Stimulated activated naive CD8-positive, alpha-beta T cell treated with anti-CD3 and anti-CD28 coated beads, Interleukin-15, Interleukin-2, amounts not matched to agents 100 ng/mL and 50 ng/mL, for 24 hours (primary cell): Measurements from ENCODE around the gene CPA2.
"Not testable (repeated sequence)": the region's sequence is repeated elsewhere in the genome, so short reads cannot be mapped to it uniquely, and the experiment has no call there.

Source experiments
- H3K27ac Mint-ChIP-seq: one replicate; pipeline ENCODE4 v1.8.0; 2021; ENCODE audit warnings: mild to moderate bottlenecking, mixed read lengths
- H3K27me3 Mint-ChIP-seq: one replicate; pipeline ENCODE4 v1.8.0; 2021; ENCODE audit warnings: mixed read lengths
- H3K36me3 Mint-ChIP-seq: one replicate; pipeline ENCODE4 v1.8.0; 2021; ENCODE audit warnings: low read depth, mixed read lengths
- H3K4me1 Mint-ChIP-seq: one replicate; pipeline ENCODE4 v1.8.0; 2021; ENCODE audit warnings: low read depth, mixed read lengths
- H3K4me3 Mint-ChIP-seq: one replicate; pipeline ENCODE4 v1.8.0; 2021; ENCODE audit warnings: mild to moderate bottlenecking, mixed read lengths
- H3K9me3 Mint-ChIP-seq: one replicate; pipeline ENCODE4 v1.8.0; 2021; ENCODE audit warnings: mixed read lengths

Gene CPA2

GRCh38 chr7:130240240-130240639, 26.4 kb upstream of the CPA2 start:
- peaks cover 10% of the 10 kb centered on the region for H3K4me1 Mint-ChIP-seq
- no peak overlapping the region for H3K27ac Mint-ChIP-seq
- no peaks in the 10 kb centered on the region for H3K9me3 Mint-ChIP-seq
- H3K27me3 Mint-ChIP-seq, result peaks cover 3% of the 10 kb centered on the region
- no peak overlapping the region for H3K4me3 Mint-ChIP-seq
- no peaks in the 10 kb centered on the region for H3K36me3 Mint-ChIP-seq

DNA sequence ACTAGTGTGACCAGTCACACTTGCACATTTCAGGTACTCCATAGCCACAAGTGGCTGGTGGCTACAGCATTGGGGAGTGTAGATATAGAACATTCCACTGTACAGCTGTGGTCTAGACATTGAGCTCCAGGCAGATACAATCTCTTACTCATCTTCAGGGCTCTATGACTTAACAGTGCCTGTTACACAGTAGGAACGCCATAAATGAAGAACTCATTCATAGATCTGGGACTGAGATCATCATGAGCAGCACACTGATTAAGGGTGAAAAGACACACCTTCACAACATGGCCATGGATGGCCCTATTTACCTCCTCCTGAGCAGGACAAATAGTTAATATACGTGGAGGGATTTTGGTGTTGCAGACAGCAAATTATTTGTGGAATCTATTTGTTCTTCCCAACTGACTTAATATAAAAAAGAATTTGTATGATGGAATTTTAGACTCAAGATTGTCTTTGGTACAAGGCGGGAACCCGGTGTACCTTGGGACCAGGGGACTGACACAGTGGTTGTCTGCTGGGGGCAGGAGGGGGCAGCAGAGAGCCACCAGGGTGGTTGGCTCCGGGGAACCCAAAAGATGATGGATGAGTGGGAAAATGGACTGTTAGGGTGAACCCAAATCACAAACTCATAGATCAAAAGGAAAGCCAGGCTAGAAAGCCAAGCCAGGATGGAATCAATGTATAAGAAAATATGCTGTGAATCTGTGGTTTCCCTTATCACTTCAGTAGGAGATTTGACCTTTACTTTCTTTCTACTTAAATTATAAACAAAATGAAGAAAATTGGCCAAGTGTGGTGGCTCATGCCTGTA, 24.3 kb upstream of the CPA2 start:
- Mint-ChIP-seq H3K27me3 (peaks cover under 1% of the 10 kb centered on the region), H3K36me3 (no peaks in the 10 kb centered on the region), H3K4me3 (no peak overlapping the region), H3K27ac (no peak overlapping the region), H3K4me1 (peaks cover 10% of the 10 kb centered on the region), H3K9me3 (no peaks in the 10 kb centered on the region)

- H3K36me3 Mint-ChIP-seq, H3K9me3 Mint-ChIP-seq, H3K27me3 Mint-ChIP-seq, H3K27ac Mint-ChIP-seq, H3K4me3 Mint-ChIP-seq: not testable (repeated sequence)
- peaks cover 10% of the 10 kb centered on the region for H3K4me1 Mint-ChIP-seq
These were observed 23.2 kb upstream of the CPA2 start for GRCh38 chr7:130243486-130243885.

- not testable (repeated sequence) for H3K36me3 Mint-ChIP-seq, H3K27ac Mint-ChIP-seq, H3K9me3 Mint-ChIP-seq, H3K4me3 Mint-ChIP-seq, H3K27me3 Mint-ChIP-seq
- peaks cover 10% of the 10 kb centered on the region for H3K4me1 Mint-ChIP-seq
These were observed 20.2 kb upstream of the CPA2 start for GRCh38 chr7:130246491-130246890.

- not testable (repeated sequence) for H3K27me3 Mint-ChIP-seq, H3K4me1 Mint-ChIP-seq, H3K4me3 Mint-ChIP-seq, H3K27ac Mint-ChIP-seq, H3K9me3 Mint-ChIP-seq, H3K36me3 Mint-ChIP-seq
These were observed 17.8 kb upstream of the CPA2 start for GRCh38 chr7:130248842-130249241.

DNA sequence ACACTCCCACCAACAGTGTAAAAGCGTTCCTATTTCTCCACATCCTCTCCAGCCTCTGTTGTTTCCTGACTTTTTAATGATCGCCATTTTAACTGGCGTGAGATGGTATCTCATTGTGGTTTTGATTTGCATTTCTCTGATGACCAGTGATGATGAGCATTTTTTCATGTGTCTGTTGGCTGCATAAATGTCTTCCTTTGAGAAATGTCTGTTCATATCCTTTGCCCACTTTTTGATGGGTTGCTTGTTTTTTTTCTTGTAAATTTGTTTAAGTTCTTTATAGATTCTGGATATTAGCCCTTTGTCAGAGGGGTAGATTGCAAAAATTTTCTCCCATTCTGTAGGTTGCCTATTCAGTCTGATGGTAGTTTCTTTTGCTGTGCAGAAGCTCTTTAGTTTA, 17.0 kb upstream of the CPA2 start:
- H3K36me3 Mint-ChIP-seq, H3K9me3 Mint-ChIP-seq, H3K27me3 Mint-ChIP-seq, H3K27ac Mint-ChIP-seq, H3K4me3 Mint-ChIP-seq, H3K4me1 Mint-ChIP-seq: not testable (repeated sequence)

DNA sequence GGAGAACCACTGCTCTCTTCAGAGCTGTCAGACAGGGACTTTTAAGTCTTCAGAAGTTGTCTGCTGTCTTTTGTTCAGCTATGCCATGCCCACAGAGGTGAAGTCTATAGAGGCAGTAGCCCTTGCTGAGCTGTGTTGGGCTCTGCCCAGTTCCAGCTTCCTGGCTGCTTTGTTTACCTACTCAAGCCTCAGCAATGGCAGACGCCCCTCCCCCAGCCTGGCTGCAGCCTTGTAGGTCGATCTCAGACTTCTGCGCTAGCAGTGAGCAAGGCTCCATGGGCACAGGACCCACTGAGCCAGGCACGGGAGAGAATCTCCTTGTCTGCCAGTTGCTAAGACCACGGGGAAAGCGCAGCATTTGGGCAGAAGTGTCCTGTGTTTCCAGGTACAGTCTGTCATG, 12.1 kb upstream of the CPA2 start:
- H3K36me3 Mint-ChIP-seq, result peaks cover 7% of the 10 kb centered on the region
- H3K27me3 Mint-ChIP-seq, result peaks cover 12% of the 10 kb centered on the region
- no peak overlapping the region for H3K27ac Mint-ChIP-seq
- H3K4me3 Mint-ChIP-seq, result no peak overlapping the region
- no peaks in the 10 kb centered on the region for H3K4me1 Mint-ChIP-seq
- peaks cover 9% of the 10 kb centered on the region for H3K9me3 Mint-ChIP-seq

DNA sequence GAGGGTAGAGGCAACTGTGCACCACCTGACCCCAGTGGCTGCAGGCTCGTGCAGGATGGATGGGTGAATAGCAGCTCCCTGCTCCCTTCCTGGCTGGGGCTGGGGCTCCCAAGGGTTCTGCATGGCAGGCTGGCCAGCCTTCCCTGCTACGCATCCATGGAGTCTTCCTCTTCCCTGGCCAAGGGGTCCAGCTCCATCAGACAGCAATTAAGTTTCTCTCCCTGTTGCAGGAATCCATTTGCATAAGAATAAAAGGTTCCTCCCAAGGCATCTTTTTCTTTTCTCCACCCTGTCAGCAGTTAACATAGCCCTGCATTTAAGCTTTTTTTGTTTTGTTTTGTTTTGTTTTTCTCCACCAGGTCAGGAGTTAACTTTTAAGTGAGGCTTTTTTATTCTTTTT, 10.0 kb upstream of the CPA2 start:
- Mint-ChIP-seq H3K9me3 (peaks cover 9% of the 10 kb centered on the region), H3K36me3 (peaks cover 7% of the 10 kb centered on the region), H3K4me3 (no peak overlapping the region), H3K27me3 (peaks cover 12% of the 10 kb centered on the region), H3K4me1 (no peaks in the 10 kb centered on the region), H3K27ac (no peak overlapping the region)

- peaks cover 9% of the 10 kb centered on the region for H3K27me3 Mint-ChIP-seq
- peaks cover 5% of the 10 kb centered on the region for H3K9me3 Mint-ChIP-seq
- H3K4me3 Mint-ChIP-seq, result no peak overlapping the region
- no peak overlapping the region for H3K27ac Mint-ChIP-seq
- peaks cover 5% of the 10 kb centered on the region for H3K36me3 Mint-ChIP-seq
- H3K4me1 Mint-ChIP-seq, result no peaks in the 10 kb centered on the region
These were observed 8.1 kb upstream of the CPA2 start for GRCh38 chr7:130258494-130259078.

DNA sequence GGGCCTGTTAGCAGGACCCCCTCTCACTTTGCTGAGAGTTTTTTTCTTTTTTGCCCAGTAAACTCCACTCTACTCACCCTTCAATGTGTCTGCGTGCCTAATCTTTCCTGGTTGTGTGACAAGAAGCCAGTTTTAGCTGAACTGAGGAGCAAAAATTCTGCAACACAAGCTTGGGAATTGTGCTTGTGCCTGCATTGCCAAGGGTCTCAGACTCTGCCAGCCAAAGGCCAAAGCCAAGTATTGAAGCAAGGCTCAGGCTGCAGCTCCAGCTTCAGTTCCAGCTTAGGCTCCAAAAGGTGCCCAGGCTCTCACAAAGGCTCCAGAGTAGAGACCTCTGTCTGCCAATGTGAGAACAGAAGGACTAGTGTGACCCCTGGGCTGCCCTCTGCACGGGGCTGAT, 4.2 kb upstream of the CPA2 start:
- Mint-ChIP-seq H3K4me3 (no peak overlapping the region), H3K4me1 (no peaks in the 10 kb centered on the region), H3K27ac (no peak overlapping the region), H3K9me3 (no peaks in the 10 kb centered on the region), H3K27me3 (no peaks in the 10 kb centered on the region), H3K36me3 (peaks cover 3% of the 10 kb centered on the region)

- Mint-ChIP-seq H3K9me3 (no peaks in the 10 kb centered on the region), H3K27ac (no peak overlapping the region), H3K36me3 (peaks cover 3% of the 10 kb centered on the region), H3K4me1 (no peaks in the 10 kb centered on the region), H3K27me3 (no peaks in the 10 kb centered on the region), H3K4me3 (no peak overlapping the region)
These were observed 3.5 kb upstream of the CPA2 start for GRCh38 chr7:130263130-130263529.

GRCh38 chr7:130266961-130267321, 278 bp downstream of the CPA2 start:
- Mint-ChIP-seq H3K27ac (no peak overlapping the region), H3K4me3 (no peak overlapping the region), H3K27me3 (no peaks in the 10 kb centered on the region), H3K4me1 (no peaks in the 10 kb centered on the region), H3K9me3 (no peaks in the 10 kb centered on the region), H3K36me3 (no peaks in the 10 kb centered on the region)

GRCh38 chr7:130268463-130269317, 2.0 kb downstream of the CPA2 start:
- no peak overlapping the region for H3K4me3 Mint-ChIP-seq
- H3K27ac Mint-ChIP-seq, result no peak overlapping the region
- no peaks in the 10 kb centered on the region for H3K4me1 Mint-ChIP-seq
- H3K9me3 Mint-ChIP-seq, result no peaks in the 10 kb centered on the region
- H3K36me3 Mint-ChIP-seq, result no peaks in the 10 kb centered on the region
- H3K27me3 Mint-ChIP-seq, result no peaks in the 10 kb centered on the region

DNA sequence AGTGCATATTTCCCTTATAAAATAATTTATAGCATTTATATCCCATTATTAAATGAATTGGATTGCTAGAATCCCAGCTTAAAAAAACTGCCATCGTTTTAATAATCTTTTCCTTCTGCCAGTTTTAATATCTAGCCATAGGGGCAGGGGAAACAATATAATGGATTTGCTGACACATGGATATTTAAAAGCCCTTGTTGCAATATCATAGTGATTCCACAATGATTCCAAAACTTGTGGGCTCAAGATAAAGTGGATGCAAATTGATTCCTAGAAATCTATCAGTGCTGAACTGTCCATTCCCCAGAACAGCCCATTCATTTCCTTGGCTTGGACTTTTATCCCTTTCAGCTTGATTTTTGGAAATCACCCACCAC, 2.6 kb downstream of the CPA2 start:
- Mint-ChIP-seq H3K27ac (no peak overlapping the region), H3K36me3 (no peaks in the 10 kb centered on the region), H3K9me3 (no peaks in the 10 kb centered on the region), H3K4me1 (peaks cover 4% of the 10 kb centered on the region), H3K27me3 (peaks cover 4% of the 10 kb centered on the region), H3K4me3 (no peak overlapping the region)

DNA sequence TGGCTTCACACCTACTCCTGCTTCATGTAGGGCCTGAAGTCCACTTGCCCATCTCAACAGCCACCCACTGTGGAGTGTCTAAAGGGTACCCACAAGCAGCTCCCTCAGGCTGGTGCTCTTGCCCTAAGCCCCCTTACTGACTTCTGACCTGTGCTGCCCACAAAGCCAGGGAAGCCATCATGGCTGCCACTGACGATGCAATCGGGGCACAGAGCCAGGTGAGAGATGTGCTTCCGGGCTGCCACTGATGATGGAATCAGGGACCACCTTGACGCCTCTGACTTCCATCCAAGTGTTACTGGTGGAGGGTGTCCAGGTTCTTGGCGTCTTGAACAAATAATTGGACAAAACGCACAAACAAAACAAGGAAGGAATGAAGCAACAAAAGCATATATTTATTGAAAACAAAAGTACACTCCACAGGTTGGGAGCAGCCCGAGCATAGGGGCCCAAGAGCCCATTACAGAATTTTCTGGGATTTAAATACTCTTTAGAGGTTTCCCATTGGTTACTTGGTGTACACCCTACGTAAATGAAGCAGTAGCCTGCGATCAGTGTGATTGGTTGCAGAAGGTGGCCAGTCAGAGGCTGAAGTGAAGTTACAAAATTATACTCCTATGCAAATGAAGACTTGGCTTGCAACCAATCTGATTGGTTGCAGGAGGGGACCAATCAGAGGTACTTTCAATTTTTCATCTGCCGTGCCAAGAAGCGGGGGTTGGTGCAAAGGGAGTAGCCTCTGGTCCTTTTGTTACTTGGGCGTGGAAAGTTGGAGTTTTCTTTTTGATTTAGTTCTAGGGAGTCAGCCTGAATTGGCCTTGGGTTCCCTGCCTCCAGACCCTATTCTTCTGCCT, 4.5 kb downstream of the CPA2 start:
- Mint-ChIP-seq H3K27ac (no peak overlapping the region), H3K36me3 (no peaks in the 10 kb centered on the region), H3K27me3 (peaks cover 10% of the 10 kb centered on the region), H3K4me3 (no peak overlapping the region), H3K9me3 (no peaks in the 10 kb centered on the region), H3K4me1 (peaks cover 7% of the 10 kb centered on the region)
